ENCODE measurements around the gene UPF2. TPM values are rescaled to one million over a fixed set of nuclear protein-coding genes. Genes with fewer than 3 reads are reported as not detected.
"Not testable (repeated sequence)": the region's sequence is repeated elsewhere in the genome, so short reads cannot be mapped to it uniquely, and the experiment has no call there.

UPF2 gene
- total RNA-seq, result 37.1 and 37.7 TPM in 2 replicates

DNA sequence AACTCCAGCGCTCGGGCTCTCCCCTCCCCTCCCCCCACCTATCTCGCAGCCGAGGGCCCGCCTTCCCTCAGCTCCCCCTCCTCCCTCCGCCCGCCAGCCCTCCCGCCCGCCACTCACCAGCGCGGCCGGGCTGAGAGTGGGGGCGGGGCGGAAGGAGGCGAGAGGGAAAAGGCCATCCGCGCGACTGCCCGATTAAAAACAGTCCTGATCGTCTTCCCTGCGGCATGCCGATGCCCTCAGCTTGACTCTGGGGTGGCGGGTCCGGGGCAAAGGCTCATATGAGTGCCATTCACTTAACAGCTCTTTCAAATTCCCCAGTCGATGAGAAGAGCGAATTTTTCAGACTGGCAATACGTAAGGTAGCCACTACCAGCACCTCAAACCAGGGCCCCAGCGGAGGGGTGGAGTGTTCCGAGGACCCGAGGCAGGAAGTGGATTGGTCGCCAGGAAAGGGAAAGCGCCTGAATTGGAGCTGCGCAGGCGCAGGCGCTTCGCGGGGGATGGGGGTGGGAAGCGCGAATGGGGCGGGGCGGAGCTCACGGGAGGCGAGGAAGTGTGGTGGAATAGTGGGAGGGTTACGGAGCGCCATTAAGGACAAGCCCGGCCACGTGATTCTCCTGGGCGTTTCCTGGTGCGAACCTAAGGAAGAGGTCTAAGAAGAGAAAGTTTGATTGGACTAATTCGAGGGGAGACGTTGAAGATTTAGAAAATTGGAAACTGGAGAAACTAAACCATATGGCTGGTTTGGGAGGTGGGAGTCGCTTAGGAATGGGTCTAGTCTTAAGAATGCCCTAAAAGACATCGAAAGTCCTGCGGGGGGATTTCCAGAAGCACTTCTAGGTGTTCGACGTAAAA lies at the start of gene UPF2:
TSS of gene UPF2 (minus strand) at position 13 of the 855 bp plus-strand sequence. CDS start 7,386 bp downstream, outside the sequence.
- intact Hi-C loops (cut with micrococcal nuclease), result loop anchor here (1.0 to 10.0 kb wide), 5 partner anchors 20 to 878 kb away; partner anchors contain the start of genes DHTKD1 and NUDT5

- intact Hi-C loops (cut with micrococcal nuclease), result no loop called here
Measured at GRCh38 chr10:12091421-12091820, 48.8 kb upstream of the UPF2 start.

DNA sequence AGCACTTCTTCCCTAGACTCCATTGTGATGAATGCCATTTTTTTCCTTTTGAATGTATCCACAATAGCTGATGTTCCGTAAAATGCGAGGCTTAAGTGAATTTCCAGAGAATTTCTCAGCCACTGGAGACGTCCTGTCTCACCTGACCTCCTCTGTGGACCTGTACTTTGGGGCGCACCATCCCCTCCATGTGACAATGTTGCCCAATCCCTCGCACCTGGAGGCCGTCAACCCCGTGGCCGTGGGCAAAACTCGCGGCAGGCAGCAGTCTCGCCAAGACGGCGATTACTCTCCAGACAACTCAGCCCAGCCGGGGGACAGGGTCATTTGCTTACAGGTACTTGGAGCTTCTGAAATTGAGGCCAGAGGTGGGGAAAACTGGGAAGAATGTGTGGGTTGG lies 46.3 kb upstream of the UPF2 start:
- intact Hi-C loops (cut with micrococcal nuclease), result no loop called here

DNA sequence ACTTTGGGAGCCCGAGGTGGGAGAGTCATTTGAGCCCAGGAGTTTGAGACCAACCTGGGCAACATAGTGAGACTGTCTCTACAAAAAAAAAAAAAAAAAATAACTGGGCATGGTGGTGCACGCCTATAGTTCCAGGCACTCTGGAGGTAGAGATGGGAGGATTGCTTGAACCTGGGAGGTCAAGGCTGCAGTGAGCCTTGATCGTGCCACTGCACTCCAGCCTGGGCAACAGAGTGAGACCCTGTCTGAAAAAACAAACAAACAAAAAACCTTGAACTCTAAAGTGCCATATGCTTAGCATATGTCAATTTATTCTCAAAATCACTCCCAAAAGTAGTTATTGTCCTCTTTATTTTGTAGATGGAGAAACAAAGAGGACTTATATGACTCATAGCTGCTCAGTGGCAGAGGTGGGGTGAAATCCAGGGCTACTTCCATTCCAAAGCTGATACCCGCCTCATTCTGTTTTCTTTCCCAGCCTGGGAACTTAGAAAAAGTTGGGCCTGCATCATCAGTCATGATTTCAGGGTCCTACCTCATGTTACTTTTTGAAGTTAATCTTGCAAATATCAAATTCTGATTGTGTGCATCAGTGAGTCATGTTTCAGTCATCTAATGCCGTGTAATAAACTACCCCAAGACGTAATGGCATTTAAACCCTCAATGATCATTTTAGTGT lies 39.4 kb upstream of the UPF2 start:
- intact Hi-C loops (cut with micrococcal nuclease), result no loop called here

GRCh38 chr10:12081470-12081869 lies 38.9 kb upstream of the UPF2 start:
- intact Hi-C loops (cut with micrococcal nuclease), result no loop called here

GRCh38 chr10:12077580-12078180 lies 35.1 kb upstream of the UPF2 start:
- intact Hi-C loops (cut with micrococcal nuclease), result no loop called here

- intact Hi-C loops (cut with micrococcal nuclease), result no loop called here
Measured at GRCh38 chr10:12073526-12073925, 30.9 kb upstream of the UPF2 start.

DNA sequence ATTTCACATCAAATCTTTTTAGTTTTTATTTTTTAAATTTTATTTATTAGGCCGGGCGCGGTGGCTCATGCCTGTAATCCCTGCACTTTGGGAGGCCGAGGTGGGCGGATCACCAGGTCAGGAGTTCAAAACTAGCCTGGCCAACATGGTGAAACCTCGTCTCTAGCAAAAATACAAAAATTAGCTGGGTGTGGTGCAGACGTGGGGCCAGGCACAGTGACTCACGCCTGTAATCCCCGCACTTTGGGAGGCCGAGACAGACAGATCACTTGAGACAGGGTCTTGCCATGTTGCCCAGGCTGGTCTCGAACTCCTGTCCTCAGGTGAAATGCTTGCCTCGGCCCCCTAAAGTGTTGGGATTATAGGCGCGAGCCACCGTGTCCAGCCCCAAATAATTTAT lies 28.8 kb upstream of the UPF2 start:
- intact Hi-C loops (cut with micrococcal nuclease), result not testable (repeated sequence)

DNA sequence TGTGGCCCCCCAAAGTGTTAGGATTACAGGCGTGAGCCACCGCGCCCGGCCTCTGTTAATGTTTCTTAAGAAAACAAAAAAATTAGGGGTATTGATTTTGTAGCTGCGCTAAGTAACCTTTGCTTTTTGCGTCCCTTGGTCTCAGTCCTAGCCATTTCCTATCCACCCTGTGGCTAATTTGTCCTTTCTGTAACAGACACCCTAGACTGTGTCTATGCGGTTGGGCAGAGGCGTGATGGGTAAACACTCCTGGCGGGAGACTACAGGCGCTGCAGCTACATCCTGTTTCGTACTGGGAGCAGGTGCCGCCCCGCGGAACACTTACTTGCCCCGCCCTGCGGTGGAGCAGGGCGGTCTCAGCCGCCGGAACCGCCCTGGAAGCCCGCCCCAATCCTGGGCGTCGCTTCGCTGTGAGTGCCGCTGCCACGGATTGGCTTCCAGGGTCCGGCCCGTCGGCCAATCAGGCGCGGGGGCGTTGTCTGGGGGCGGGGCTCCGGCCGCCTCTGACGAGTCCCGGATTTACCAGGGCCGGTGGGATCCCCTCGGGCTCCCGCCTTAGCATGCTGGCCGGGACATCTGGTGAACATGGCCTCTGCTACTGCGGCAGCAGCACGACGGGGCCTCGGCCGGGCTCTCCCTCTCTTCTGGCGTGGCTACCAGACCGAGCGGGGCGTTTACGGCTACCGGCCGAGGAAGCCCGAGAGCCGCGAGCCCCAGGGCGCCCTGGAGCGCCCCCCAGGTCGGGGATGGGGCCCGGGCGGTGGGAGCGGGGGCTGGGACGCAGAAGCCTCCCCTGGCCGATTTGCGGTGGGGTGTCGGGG lies 26.1 kb upstream of the UPF2 start, which contains the start of gene DHTKD1:
TSS of gene DHTKD1 (plus strand) at position 506 of the 821 bp plus-strand sequence. CDS start at position 586, 80 bp downstream.
- intact Hi-C loops (cut with micrococcal nuclease), result loop anchor here (1.0 to 2.0 kb wide), 4 partner anchors 25 to 1234 kb away; partner anchors contain the start of genes NUDT5 and SEC61A2

DNA sequence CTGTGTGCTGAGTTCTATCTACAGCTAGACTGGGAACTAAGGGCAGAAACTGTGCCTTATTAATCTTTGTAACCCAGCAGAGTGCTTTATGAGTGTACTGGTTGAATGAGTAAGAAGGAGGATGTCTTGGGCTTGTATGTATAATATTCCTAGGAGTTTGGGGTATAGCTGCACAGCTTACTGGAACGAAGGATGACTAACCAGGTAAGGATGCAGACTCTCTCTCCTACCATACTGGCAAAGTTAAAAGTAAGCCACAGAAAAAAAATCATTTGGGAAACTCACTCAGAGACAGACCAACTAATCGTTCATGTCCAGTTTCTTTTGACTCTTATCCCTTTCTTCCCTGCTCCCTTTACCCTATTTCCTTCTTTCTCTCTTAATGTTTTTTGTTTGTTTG lies 24.7 kb upstream of the UPF2 start:
- intact Hi-C loops (cut with micrococcal nuclease), result no loop called here

GRCh38 chr10:12063483-12063818 lies 20.8 kb upstream of the UPF2 start:
- intact Hi-C loops (cut with micrococcal nuclease), result no loop called here

- intact Hi-C loops (cut with micrococcal nuclease), result no loop called here
Measured at GRCh38 chr10:12062754-12063482, 20.3 kb upstream of the UPF2 start.

GRCh38 chr10:12061124-12061523 lies 18.5 kb upstream of the UPF2 start:
- intact Hi-C loops (cut with micrococcal nuclease), result no loop called here

GRCh38 chr10:12056748-12057147 lies 14.1 kb upstream of the UPF2 start:
- intact Hi-C loops (cut with micrococcal nuclease), result no loop called here

- intact Hi-C loops (cut with micrococcal nuclease), result no loop called here
Measured at GRCh38 chr10:12055732-12056131, 13.1 kb upstream of the UPF2 start.

DNA sequence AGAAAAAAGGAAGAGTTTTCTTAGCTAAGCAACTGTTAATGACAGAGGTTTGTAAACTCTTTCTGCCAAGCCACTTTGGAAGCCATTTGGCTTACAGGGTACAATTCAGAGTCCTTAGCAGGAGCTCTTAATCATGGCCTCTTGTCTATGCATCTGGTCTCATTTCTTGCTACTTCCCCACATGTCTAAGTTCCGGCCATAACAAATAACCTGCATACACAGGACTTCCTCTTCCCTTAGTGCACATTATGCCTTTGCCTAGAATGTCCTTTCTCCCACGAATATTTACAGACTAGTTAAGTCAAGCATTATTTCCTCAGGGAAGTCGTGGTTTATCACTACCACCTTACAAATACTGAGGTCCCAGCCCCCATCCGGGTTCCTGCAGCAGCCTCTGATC lies 8.6 kb upstream of the UPF2 start:
- intact Hi-C loops (cut with micrococcal nuclease), result no loop called here

GRCh38 chr10:12050528-12050927 lies 7.9 kb upstream of the UPF2 start:
- intact Hi-C loops (cut with micrococcal nuclease), result no loop called here

DNA sequence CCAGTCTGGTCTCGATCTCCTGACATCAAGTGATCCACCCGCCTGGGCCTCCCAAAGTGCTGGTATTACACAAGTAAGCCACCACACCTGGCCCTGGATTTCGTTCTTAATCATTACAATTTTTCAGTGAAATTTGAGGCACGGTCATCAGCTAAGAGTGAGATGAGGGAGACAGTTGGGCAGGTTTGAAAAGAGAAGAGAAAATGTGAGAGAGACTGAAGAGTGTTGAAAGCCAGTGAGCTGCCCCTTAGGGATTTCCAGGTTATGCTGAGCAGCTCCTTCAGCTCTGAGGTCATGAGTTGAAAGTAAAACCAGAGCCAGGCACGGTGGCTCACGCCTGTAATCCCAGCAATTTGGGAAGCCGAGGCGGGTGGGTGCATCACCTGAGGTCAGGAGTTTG lies 5.9 kb upstream of the UPF2 start:
- intact Hi-C loops (cut with micrococcal nuclease), result loop anchor here (10.0 kb wide), 1 partner anchor 884 kb away; no protein-coding TSS in a partner anchor

DNA sequence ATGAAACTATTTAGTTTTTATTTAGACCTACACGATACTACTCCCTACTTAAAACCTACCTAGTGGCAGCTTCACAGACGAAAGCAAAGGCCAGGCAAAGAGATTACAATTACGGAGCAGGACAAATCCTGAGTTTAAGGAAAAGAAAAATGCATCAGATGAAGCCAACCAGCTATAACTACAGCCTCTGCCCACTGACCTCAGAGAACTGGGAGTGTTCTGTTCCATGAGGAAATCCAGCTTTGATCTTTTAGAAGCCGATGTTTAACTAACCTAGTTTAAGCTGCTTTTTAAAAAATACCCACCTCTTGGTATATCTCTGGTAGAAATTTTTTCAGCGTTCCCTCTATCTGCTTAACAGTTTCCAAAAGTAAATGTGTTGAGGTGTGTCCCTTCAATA lies 3.0 kb upstream of the UPF2 start:
- intact Hi-C loops (cut with micrococcal nuclease), result loop anchor here (10.0 kb wide), 1 partner anchor 881 kb away; no protein-coding TSS in a partner anchor

DNA sequence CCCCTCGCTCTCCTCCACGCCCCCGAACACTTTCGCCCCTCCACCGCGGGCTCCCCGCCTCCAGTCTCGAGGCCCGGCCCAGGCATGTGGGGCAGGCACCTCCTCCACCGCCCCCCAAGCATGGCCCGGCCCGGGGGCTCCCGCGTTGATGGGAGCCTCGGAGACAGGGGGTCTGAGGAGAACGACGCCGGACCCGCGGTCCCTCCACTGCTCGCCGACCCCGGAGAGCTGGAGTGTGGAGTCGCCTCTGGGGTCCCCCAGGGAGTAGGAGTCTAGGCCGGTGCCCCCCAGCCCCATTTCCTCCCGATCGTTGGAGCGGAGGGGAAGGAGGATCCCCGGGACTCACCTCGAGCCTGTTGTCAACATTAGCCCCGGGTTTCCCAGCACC lies 206 bp downstream of the UPF2 start:
- intact Hi-C loops (cut with micrococcal nuclease), result loop anchor here (2.0 to 10.0 kb wide), 3 partner anchors 20 to 878 kb away; no protein-coding TSS in a partner anchor
